Mesenchymal stem cell (in vitro differentiated cells and primary cell): ENCODE measurements around the gene ZNF304.

ENCODE experiments used
- DNase-seq: peaks from one replicate; pipeline ENCODE4 v3.0.0-alpha.2; 2013
- H2AFZ ChIP-seq: one replicate; pipeline ENCODE4 v1.6.1; 2013; ENCODE audit warnings: low read depth, mild to moderate bottlenecking, control low read depth, inconsistent platforms, low read length, moderate library complexity
- H2AK5ac ChIP-seq: 2 replicates; pipeline ENCODE4 v1.6.1; 2013; ENCODE audit warnings: low read length, moderate library complexity, mild to moderate bottlenecking, inconsistent platforms; ENCODE audit not compliant: severe bottlenecking
- H2BK120ac ChIP-seq: one replicate; pipeline ENCODE4 v1.6.1; 2013; ENCODE audit warnings: low read depth, mild to moderate bottlenecking, inconsistent platforms, low read length, moderate library complexity
- H2BK12ac ChIP-seq, 2 experiments: one replicate each; pipeline ENCODE4 v1.6.1; 2013; ENCODE audit warnings: inconsistent platforms in 2 of 2, low read length in 2 of 2, mild to moderate bottlenecking in 2 of 2, moderate library complexity in 2 of 2, control low read depth in 1 of 2
- H2BK15ac ChIP-seq: one replicate; pipeline ENCODE4 v1.6.1; 2013; ENCODE audit warnings: mild to moderate bottlenecking, low read depth, inconsistent platforms; ENCODE audit not compliant: poor library complexity, severe bottlenecking
- H2BK5ac ChIP-seq: 2 replicates; pipeline ENCODE4 v1.6.1; 2013; ENCODE audit warnings: low read depth, mild to moderate bottlenecking, low read length, control low read depth, inconsistent platforms; ENCODE audit not compliant: poor library complexity, severe bottlenecking
- H3K14ac ChIP-seq, 2 experiments: one replicate each; pipeline ENCODE4 v1.6.1; 2013; ENCODE audit warnings: inconsistent platforms in 2 of 2, low read length in 2 of 2, control low read depth in 1 of 2, mild to moderate bottlenecking in 1 of 2, moderate library complexity in 1 of 2
- H3K18ac ChIP-seq, 2 experiments: one replicate each; pipeline ENCODE4 v1.6.1; 2013; ENCODE audit warnings: inconsistent platforms in 2 of 2, low read length in 2 of 2, control low read depth in 1 of 2, low read depth in 1 of 2, mild to moderate bottlenecking in 1 of 2
- H3K23ac ChIP-seq, 2 experiments: one replicate each; pipeline ENCODE4 v1.6.1; 2013; ENCODE audit warnings: inconsistent platforms in 2 of 2, low read length in 2 of 2, mild to moderate bottlenecking in 2 of 2, moderate library complexity in 2 of 2, control low read depth in 1 of 2
- H3K27ac ChIP-seq: 2 replicates; pipeline ENCODE4 v1.5.1; 2013; ENCODE audit warnings: mild to moderate bottlenecking, moderate library complexity, low read length, control low read depth, inconsistent platforms; ENCODE audit not compliant: poor library complexity, severe bottlenecking
- H3K27me3 ChIP-seq, 2 experiments: 2 replicates each; pipeline versions ENCODE4 v1.6.1 to v1.7.0; 2013; ENCODE audit warnings: low read length in 2 of 2, mild to moderate bottlenecking in 2 of 2, moderate library complexity in 2 of 2, control low read depth in 1 of 2, inconsistent platforms in 1 of 2; ENCODE audit not compliant: control insufficient read depth in 1 of 2, insufficient read depth in 1 of 2
- H3K36me3 ChIP-seq, 2 experiments: 2 replicates each; pipeline versions ENCODE4 v1.6.1 to v1.7.0; 2013; ENCODE audit warnings: low read length in 2 of 2, control low read depth in 1 of 2, inconsistent platforms in 1 of 2, low read depth in 1 of 2, mild to moderate bottlenecking in 1 of 2; ENCODE audit not compliant: insufficient read depth in 2 of 2, control insufficient read depth in 1 of 2
- H3K4ac ChIP-seq, 2 experiments: one replicate each; pipeline ENCODE4 v1.6.1; 2013; ENCODE audit warnings: inconsistent platforms in 2 of 2, low read length in 2 of 2, mild to moderate bottlenecking in 2 of 2, moderate library complexity in 2 of 2, control low read depth in 1 of 2, low read depth in 1 of 2
- H3K4me1 ChIP-seq: 2 replicates; pipeline ENCODE4 v1.6.1; 2013; ENCODE audit warnings: low read depth, low read length, control low read depth; ENCODE audit not compliant: control insufficient read depth, insufficient read depth
- H3K4me2 ChIP-seq: 2 replicates; pipeline ENCODE4 v1.6.1; 2013; ENCODE audit warnings: low read length, mild to moderate bottlenecking, inconsistent platforms; ENCODE audit not compliant: poor library complexity, severe bottlenecking
- H3K4me3 ChIP-seq, 2 experiments: 2 replicates each; pipeline versions ENCODE4 v1.5.1 to v1.7.0; 2013; ENCODE audit warnings: low read length in 2 of 2, mild to moderate bottlenecking in 2 of 2, control low read depth in 1 of 2, low read depth in 1 of 2; ENCODE audit not compliant: insufficient read depth in 1 of 2
- H3K79me1 ChIP-seq: replicated peaks from 2 replicates; pipeline ENCODE4 v1.6.1; 2013; ENCODE audit warnings: mild to moderate bottlenecking, control low read depth, low read length, inconsistent platforms; ENCODE audit not compliant: poor library complexity, severe bottlenecking
- H3K9ac ChIP-seq: 2 replicates; pipeline ENCODE4 v1.7.0; 2013; ENCODE audit warnings: mild to moderate bottlenecking, low read length, moderate library complexity
- H3K9me3 ChIP-seq: 2 replicates; pipeline ENCODE4 v1.7.0; 2013; ENCODE audit warnings: mild to moderate bottlenecking, low read length; ENCODE audit not compliant: control insufficient read depth
- H4K8ac ChIP-seq: one replicate; pipeline ENCODE4 v1.6.1; 2013; ENCODE audit warnings: inconsistent platforms, mild to moderate bottlenecking, low read length, moderate library complexity
- H4K91ac ChIP-seq: one replicate; pipeline ENCODE4 v1.6.1; 2013; ENCODE audit warnings: mild to moderate bottlenecking, low read length, inconsistent platforms
- WGBS: methylation state at CpG from one replicate; pipeline ENCODE4 v1.1.7; 2013; ENCODE audit warnings: mixed read lengths; 5-methylcytosine and 5-hydroxymethylcytosine counted together

The ZNF304 gene

GRCh38 chr19:57382806-57383488 lies 31.9 kb downstream of the ZNF304 start:
- Histone ChIP-seq H3K4me2 (no peak overlapping the region), H3K14ac (no peak overlapping the region), H2AK5ac (no peak overlapping the region), H3K27me3 (no peaks in the 10 kb centered on the region), H2BK15ac (no peak overlapping the region), H3K27ac (no peak overlapping the region), H3K4me1 (no peaks in the 10 kb centered on the region), H2BK5ac (no peak overlapping the region), H3K36me3 (peaks cover 3 to 8% of the 10 kb centered on the region in 2 experiments), H3K9ac (no peak overlapping the region), H4K91ac (no peak overlapping the region), H2BK12ac (no peak overlapping the region), H2AFZ (no peak overlapping the region), H3K4me3 (no peak overlapping the region), H3K18ac (no peak overlapping the region), H3K79me1 (no peaks in the 10 kb centered on the region), H3K4ac (no peak overlapping the region), H3K9me3 (peaks cover 18% of the 10 kb centered on the region), H2BK120ac (no peak overlapping the region), H4K8ac (no peak overlapping the region), H3K23ac (no peak overlapping the region)
- peak; percentile 29 for DNase-seq
- WGBS = 84% methylated on average over 6 of the region's 7 CpGs

GRCh38 chr19:57389194-57389729 lies 38.2 kb downstream of the ZNF304 start:
- WGBS = 49% methylated on average over 8 of the region's 11 CpGs
- H3K27ac ChIP-seq = no peak overlapping the region
- no peak overlapping the region for H2AK5ac ChIP-seq
- peak overlapping the region; percentile 35 for H4K91ac ChIP-seq
- H3K79me1 ChIP-seq = peaks cover 9% of the 10 kb centered on the region
- H3K9ac ChIP-seq = peak overlapping the region; percentile 96
- no peaks in the 10 kb centered on the region for H3K27me3 ChIP-seq
- H3K4me2 ChIP-seq = no peak overlapping the region
- H3K4me3 ChIP-seq = peak overlapping the region in 1 of 2 experiments; percentile 91
- peaks cover 7 to 14% of the 10 kb centered on the region in 2 experiments for H3K36me3 ChIP-seq
- no peak overlapping the region for H3K23ac ChIP-seq
- peak overlapping the region; percentile 78 for H4K8ac ChIP-seq
- H2BK120ac ChIP-seq = no peak overlapping the region
- peak overlapping the region in 1 of 2 experiments; percentile 28 for H3K18ac ChIP-seq
- no peak overlapping the region for H3K14ac ChIP-seq
- DNase-seq = no peak
- H2BK12ac ChIP-seq = no peak overlapping the region
- H3K4ac ChIP-seq = peak overlapping the region in 1 of 2 experiments; percentile 79
- H3K9me3 ChIP-seq = peaks cover 2% of the 10 kb centered on the region
- peaks cover 2% of the 10 kb centered on the region for H3K4me1 ChIP-seq
- H2BK15ac ChIP-seq = no peak overlapping the region
- no peak overlapping the region for H2BK5ac ChIP-seq
- peak overlapping the region; percentile 93 for H2AFZ ChIP-seq

GRCh38 chr19:57389730-57390598 lies 38.9 kb downstream of the ZNF304 start, which contains the start of gene ZNF548:
Gene ZNF548 (plus strand): TSS chr19:57389854. CDS start chr19:57390100, 246 bp downstream.
- Histone ChIP-seq H2BK5ac (no peak within 1 kb of the TSS), H3K4ac (peak within 1 kb of the TSS; percentile 19 to 79), H4K8ac (peak within 1 kb of the TSS; percentile 78), H2BK12ac (no peak within 1 kb of the TSS), H3K36me3 (peaks cover 11 to 18% of the 10 kb centered on the region in 2 experiments), H3K27ac (peak within 1 kb of the TSS; percentile 41), H2AK5ac (peak within 1 kb of the TSS; percentile 36), H3K14ac (peak within 1 kb of the TSS in 1 of 2 experiments; percentile 30), H4K91ac (peak within 1 kb of the TSS; percentile 35), H3K4me3 (peak within 1 kb of the TSS; percentile 84 to 91), H2BK120ac (no peak within 1 kb of the TSS), H3K23ac (peak within 1 kb of the TSS in 1 of 2 experiments; percentile 14), H2AFZ (peak within 1 kb of the TSS; percentile 93), H3K27me3 (no peaks in the 10 kb centered on the region), H3K4me1 (peaks cover 2% of the 10 kb centered on the region), H3K9ac (peak within 1 kb of the TSS; percentile 96), H3K4me2 (peak within 1 kb of the TSS; percentile 74), H2BK15ac (peak within 1 kb of the TSS; percentile 49), H3K18ac (peak within 1 kb of the TSS; percentile 41 to 44), H3K79me1 (peaks cover 13% of the 10 kb centered on the region), H3K9me3 (peaks cover 3% of the 10 kb centered on the region)
- peak; percentile 100 for DNase-seq
- WGBS = under 1% methylated on average over 48 of the region's 50 CpGs

GRCh38 chr19:57395710-57396109 lies 44.6 kb downstream of the ZNF304 start:
- Histone ChIP-seq H3K23ac (no peak overlapping the region), H4K91ac (no peak overlapping the region), H2BK12ac (no peak overlapping the region), H3K36me3 (peaks cover 43 to 69% of the 10 kb centered on the region in 2 experiments), H2BK15ac (no peak overlapping the region), H3K4me3 (no peak overlapping the region), H2AFZ (no peak overlapping the region), H2AK5ac (no peak overlapping the region), H3K9ac (no peak overlapping the region), H3K9me3 (peaks cover 35% of the 10 kb centered on the region), H3K4me2 (no peak overlapping the region), H3K14ac (no peak overlapping the region), H2BK5ac (no peak overlapping the region), H3K18ac (no peak overlapping the region), H3K27ac (no peak overlapping the region), H2BK120ac (no peak overlapping the region), H3K4ac (no peak overlapping the region), H4K8ac (no peak overlapping the region), H3K4me1 (peaks cover under 1% of the 10 kb centered on the region), H3K79me1 (peaks cover 42% of the 10 kb centered on the region), H3K27me3 (no peaks in the 10 kb centered on the region)
- no peak for DNase-seq
- over 99% methylated on average over 5 of the region's 5 CpGs for WGBS
